IMR-90 (cell line): ENCODE data around the gene TTC9. TPM values are rescaled to one million over a fixed set of nuclear protein-coding genes. Genes with fewer than 3 reads are reported as not detected.

Experiments used
- ATAC-seq: fragments of 200-7000 bp; cut with Tn5 transposase; 2 replicates; pipeline ENCODE4 v1.9.1; 2020; ENCODE audit warnings: low read depth, mild to moderate bottlenecking, moderate library complexity
- BruUV-seq: library from RNA; stranded (reverse); fragments of 400-500 nt; replicated peaks from 2 replicates; lab custom pipeline; 2021; lab: Mats Ljungman, UMichigan
- CTCF ChIA-PET: fragments of 300-600 bp; formaldehyde crosslinking; extraction: SDS; loops from one replicate; lab custom pipeline; 2021; ENCODE audit warnings: antibody characterized with exemption; lab: Yijun Ruan, JAX
- POLR2A ChIA-PET: fragments of 300-600 bp; sonication (Branson Sonifier 250); formaldehyde crosslinking; loops from one replicate; lab custom pipeline; 2022; ENCODE audit warnings: antibody characterized with exemption; ENCODE audit not compliant: unreplicated experiment; lab: Charles Lee
- DNase-seq: peaks from one replicate; pipeline ENCODE4 v3.0.0; 2013
- H2AFZ ChIP-seq: replicated peaks from 2 replicates; pipeline ENCODE3; 2013; ENCODE audit warnings: low read length, mild to moderate bottlenecking; ENCODE audit not compliant: poor library complexity
- H2AK5ac ChIP-seq: 2 replicates; pipeline ENCODE4 v1.6.1; 2013; ENCODE audit warnings: low read depth, low read length, inconsistent platforms
- H2AK9ac ChIP-seq: replicated peaks from 2 replicates; pipeline ENCODE3; 2013; ENCODE audit warnings: mild to moderate bottlenecking, low read depth, low read length, moderate library complexity; ENCODE audit not compliant: poor library complexity
- H2BK120ac ChIP-seq: 2 replicates; pipeline ENCODE4 v1.6.1; 2013; ENCODE audit warnings: low read depth, low read length, inconsistent platforms
- H2BK15ac ChIP-seq: 3 replicates; pipeline ENCODE4 v1.6.1; 2013; ENCODE audit warnings: low read depth, low read length, inconsistent platforms
- H2BK20ac ChIP-seq: 2 replicates; pipeline ENCODE4 v1.6.1; 2013; ENCODE audit warnings: low read depth, mild to moderate bottlenecking, inconsistent platforms, low read length, moderate library complexity
- H2BK5ac ChIP-seq: 2 replicates; pipeline ENCODE4 v1.6.1; 2013; ENCODE audit warnings: mild to moderate bottlenecking, low read depth, low read length, inconsistent platforms; ENCODE audit not compliant: poor library complexity, severe bottlenecking
- H3K14ac ChIP-seq: replicated peaks from 2 replicates; pipeline ENCODE4 v1.6.1; 2013; ENCODE audit warnings: low read depth, low read length, inconsistent platforms
- H3K18ac ChIP-seq: 2 replicates; pipeline ENCODE4 v1.6.1; 2013; ENCODE audit warnings: low read depth, low read length, control low read depth
- H3K23ac ChIP-seq: 2 replicates; pipeline ENCODE4 v1.6.1; 2013; ENCODE audit warnings: low read depth, low read length, inconsistent platforms
- H3K27ac ChIP-seq: 2 replicates; pipeline ENCODE4 v1.5.1; 2013; ENCODE audit warnings: mild to moderate bottlenecking, control low read depth, low read length; ENCODE audit not compliant: insufficient read depth
- H3K27me3 ChIP-seq: 2 replicates; pipeline ENCODE4 v1.6.1; 2013; ENCODE audit warnings: low read length; ENCODE audit not compliant: control insufficient read depth, insufficient read depth
- H3K36me3 ChIP-seq: 2 replicates; pipeline ENCODE4 v1.6.1; 2013; ENCODE audit warnings: low read length, mixed read lengths; ENCODE audit not compliant: control insufficient read depth, insufficient read depth
- H3K4ac ChIP-seq: 2 replicates; pipeline ENCODE4 v1.6.1; 2013; ENCODE audit warnings: low read depth, low read length, inconsistent platforms
- H3K4me1 ChIP-seq: 2 replicates; pipeline ENCODE4 v1.6.1; 2013; ENCODE audit warnings: low read length, mixed read lengths; ENCODE audit not compliant: control insufficient read depth, insufficient read depth
- H3K4me2 ChIP-seq: 2 replicates; pipeline ENCODE4 v1.6.1; 2013; ENCODE audit warnings: low read depth, mild to moderate bottlenecking, control low read depth, low read length, moderate library complexity
- H3K4me3 ChIP-seq: 2 replicates; pipeline ENCODE4 v1.5.1; 2013; ENCODE audit warnings: low read depth, mild to moderate bottlenecking, control low read depth, low read length, moderate library complexity; ENCODE audit not compliant: insufficient read depth
- H3K56ac ChIP-seq: 2 replicates; pipeline ENCODE4 v1.6.1; 2013; ENCODE audit warnings: low read length, inconsistent platforms; ENCODE audit not compliant: insufficient read depth; ENCODE audit errors: extremely low read depth
- H3K79me1 ChIP-seq, 2 experiments: 2 replicates each; pipeline ENCODE4 v1.6.1; 2013; ENCODE audit warnings: low read length in 2 of 2, inconsistent platforms in 1 of 2, low read depth in 1 of 2
- H3K9ac ChIP-seq: 2 replicates; pipeline ENCODE4 v1.6.1; 2013; ENCODE audit warnings: low read depth, low read length, control low read depth
- H3K9me1 ChIP-seq: 2 replicates; pipeline ENCODE4 v1.6.1; 2013; ENCODE audit warnings: low read length, inconsistent platforms; ENCODE audit not compliant: insufficient read depth
- H3K9me3 ChIP-seq: 2 replicates; pipeline ENCODE4 v1.6.1; 2013; ENCODE audit warnings: low read length; ENCODE audit not compliant: control insufficient read depth, insufficient read depth
- H4K20me1 ChIP-seq: 2 replicates; pipeline ENCODE4 v1.6.1; 2013; ENCODE audit warnings: low read length, inconsistent platforms; ENCODE audit not compliant: insufficient read depth
- H4K5ac ChIP-seq: 2 replicates; pipeline ENCODE4 v1.6.1; 2013; ENCODE audit warnings: mild to moderate bottlenecking, low read depth, low read length, control low read depth
- H4K8ac ChIP-seq, 2 experiments: 2 replicates each; pipeline ENCODE4 v1.6.1; 2013; ENCODE audit warnings: low read depth in 2 of 2, low read length in 2 of 2, control low read depth in 1 of 2, inconsistent platforms in 1 of 2
- H4K91ac ChIP-seq: 2 replicates; pipeline ENCODE4 v1.6.1; 2013; ENCODE audit warnings: low read depth, low read length, inconsistent platforms; ENCODE audit not compliant: insufficient read depth
- BHLHE40 ChIP-seq: fragments of 150-350 bp; IDR thresholded peaks from 2 replicates; pipeline ENCODE4 v1.6.1; 2016; ENCODE audit warnings: mild to moderate bottlenecking, low read depth, low read length
- CEBPB ChIP-seq: IDR thresholded peaks from 2 replicates; pipeline ENCODE4 v1.6.1; 2012; ENCODE audit warnings: low read depth, low read length, improper control_type of control experiment
- CHD1 ChIP-seq: IDR thresholded peaks from 2 replicates; pipeline ENCODE4 v1.6.1; 2012; ENCODE audit warnings: low read depth, low read length, improper control_type of control experiment
- FOS ChIP-seq: fragments of 150-350 bp; IDR thresholded peaks from 2 replicates; pipeline ENCODE4 v1.6.1; 2016; ENCODE audit warnings: low read depth, low read length
- MAFK ChIP-seq: IDR thresholded peaks from 2 replicates; pipeline ENCODE4 v1.6.1; 2012; ENCODE audit warnings: low read depth, low read length, improper control_type of control experiment
- MAZ ChIP-seq: IDR thresholded peaks from 2 replicates; pipeline ENCODE4 v1.6.1; 2012; ENCODE audit warnings: low read depth, mild to moderate bottlenecking, low read length, improper control_type of control experiment, moderate library complexity, borderline replicate concordance
- MXI1 ChIP-seq: IDR thresholded peaks from 2 replicates; pipeline ENCODE4 v1.6.1; 2012; ENCODE audit warnings: low read depth, mild to moderate bottlenecking, low read length, moderate library complexity, borderline replicate concordance
- NFE2L2 ChIP-seq: fragments of 150-350 bp; IDR thresholded peaks from 2 replicates; pipeline ENCODE4 v1.6.1; 2016; ENCODE audit warnings: low read depth, mild to moderate bottlenecking, low read length
- POLR2A ChIP-seq: IDR thresholded peaks from 2 replicates; pipeline ENCODE4 v1.6.1; 2012; ENCODE audit warnings: mild to moderate bottlenecking, low read depth, low read length
- RAD21 ChIP-seq: IDR thresholded peaks from 2 replicates; pipeline ENCODE4 v1.6.1; 2012; ENCODE audit warnings: low read length, improper control_type of control experiment
- RCOR1 ChIP-seq: IDR thresholded peaks from 2 replicates; pipeline ENCODE4 v1.6.1; 2012; ENCODE audit warnings: mild to moderate bottlenecking, low read length, improper control_type of control experiment; ENCODE audit not compliant: insufficient replicate concordance
- RFX5 ChIP-seq: IDR thresholded peaks from 2 replicates; pipeline ENCODE4 v1.8.0; 2012; ENCODE audit warnings: low read depth, mild to moderate bottlenecking, low read length, moderate library complexity
- SMC3 ChIP-seq: fragments of 150-350 bp; IDR thresholded peaks from 2 replicates; pipeline ENCODE4 v1.6.1; 2016; ENCODE audit warnings: low read depth, mild to moderate bottlenecking, antibody characterized with exemption, low read length, moderate library complexity
- WGBS, 2 experiments: methylation state at CpG; one replicate each; pipeline versions ENCODE4 v1.1.5 to v1.1.7; 2013; ENCODE audit warnings: missing lambda C conversion rate in 2 of 2; ENCODE audit not compliant: insufficient read length in 1 of 2; ENCODE audit errors: extremely low coverage in 2 of 2; 5-methylcytosine and 5-hydroxymethylcytosine counted together
- dilution Hi-C: fragments of 300-500 bp; cut with HindIII; formaldehyde crosslinking; loops from one replicate; pipeline ENCODE4 v1.14.3; 2018; ENCODE audit warnings: low sequenced_read_pairs; ENCODE audit not compliant: unreplicated experiment
- in situ Hi-C: fragments of 300-500 bp; cut with MboI; formaldehyde crosslinking; loops from 3 replicates; pipeline ENCODE4 v1.14.3; 2019; ENCODE audit warnings: low sequenced_read_pairs, inconsistent platforms, mixed read lengths
- intact Hi-C: fragments of 100-400 bp; cut with micrococcal nuclease; formaldehyde crosslinking; loops from 2 replicates; pipeline ENCODE4 v1.10.0; 2022
- polyA plus RNA-seq, 3 experiments: library from polyadenylated mRNA; depleted of rRNA; stranded (reverse); fragments of >200 nt; gene quantifications; 2 replicates each; pipeline ENCODE4 v1.2.3, GENCODE V29; 2012; ENCODE audit warnings: low replicate concordance in 1 of 3
- total RNA-seq: library from RNA; depleted of rRNA; stranded (reverse); fragments of >200 nt; gene quantifications from 2 replicates; pipeline ENCODE4 v1.2.3, GENCODE V29; 2012
- TF ChIP-seq, protein P1 (sequence below): fragments of 150-350 bp; IDR thresholded peaks from 2 replicates; pipeline ENCODE4 v1.6.1; 2017; ENCODE audit warnings: mild to moderate bottlenecking, antibody characterized with exemption, low read length, low read depth
- TF ChIP-seq, protein P2 (sequence below): fragments of 150-350 bp; IDR thresholded peaks from 2 replicates; pipeline ENCODE4 v1.6.1; 2016; ENCODE audit warnings: low read depth, mild to moderate bottlenecking, low read length, moderate library complexity, borderline replicate concordance
- TF ChIP-seq, protein P3 (sequence below): conservative IDR thresholded peaks from 2 replicates; pipeline ENCODE4 v1.5.1; 2012; ENCODE audit warnings: mild to moderate bottlenecking, low read depth, low read length, improper control_type of control experiment

The TTC9 gene
- total and polyA plus RNA-seq, 2 of the 4 experiments (the other 2 are of a cell fraction), result 0.02 TPM; not detected in 1

- Histone ChIP-seq H2AK5ac (no peak overlapping the region), H3K4me2 (no peak overlapping the region), H3K9me1 (no peaks in the 10 kb centered on the region), H3K9me3 (no peaks in the 10 kb centered on the region), H3K14ac (no peak overlapping the region), H2AK9ac (no peak overlapping the region), H3K9ac (no peak overlapping the region), H3K18ac (no peak overlapping the region), H4K20me1 (no peaks in the 10 kb centered on the region), H4K91ac (no peak overlapping the region), H3K27me3 (peaks cover 3% of the 10 kb centered on the region), H2BK20ac (no peak overlapping the region), H3K79me1 (no peaks in the 10 kb centered on the region), H3K36me3 (no peaks in the 10 kb centered on the region), H3K56ac (no peak overlapping the region), H2BK15ac (no peak overlapping the region), H3K4ac (no peak overlapping the region), H2BK5ac (no peak overlapping the region), H3K4me3 (no peak overlapping the region), H3K23ac (no peak overlapping the region), H2AFZ (no peak overlapping the region), H3K27ac (no peak overlapping the region), H4K5ac (no peak overlapping the region), H4K8ac (no peak overlapping the region), H2BK120ac (no peak overlapping the region), H3K4me1 (no peaks in the 10 kb centered on the region)
- POLR2A ChIA-PET, result no interaction called here
- no CpG with 5 or more reads among the region's 3 CpGs for WGBS, 2 experiments
- dilution Hi-C loops (no loop called here), intact Hi-C loops (no loop called here), in situ Hi-C loops (no loop called here)
- CTCF ChIA-PET, result no interaction called here
- TF ChIP-seq RFX5 (no peak), NFE2L2 (no peak), SMC3 (no peak), CHD1 (no peak), RCOR1 (no peak), FOS (no peak), BHLHE40 (no peak), POLR2A (no peak), RAD21 (no peak), CEBPB (no peak), MXI1 (no peak), MAFK (no peak), MAZ (no peak)
- TF ChIP-seq, protein P1, sequence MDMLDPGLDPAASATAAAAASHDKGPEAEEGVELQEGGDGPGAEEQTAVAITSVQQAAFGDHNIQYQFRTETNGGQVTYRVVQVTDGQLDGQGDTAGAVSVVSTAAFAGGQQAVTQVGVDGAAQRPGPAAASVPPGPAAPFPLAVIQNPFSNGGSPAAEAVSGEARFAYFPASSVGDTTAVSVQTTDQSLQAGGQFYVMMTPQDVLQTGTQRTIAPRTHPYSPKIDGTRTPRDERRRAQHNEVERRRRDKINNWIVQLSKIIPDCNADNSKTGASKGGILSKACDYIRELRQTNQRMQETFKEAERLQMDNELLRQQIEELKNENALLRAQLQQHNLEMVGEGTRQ, result no peak
- TF ChIP-seq, protein P2, sequence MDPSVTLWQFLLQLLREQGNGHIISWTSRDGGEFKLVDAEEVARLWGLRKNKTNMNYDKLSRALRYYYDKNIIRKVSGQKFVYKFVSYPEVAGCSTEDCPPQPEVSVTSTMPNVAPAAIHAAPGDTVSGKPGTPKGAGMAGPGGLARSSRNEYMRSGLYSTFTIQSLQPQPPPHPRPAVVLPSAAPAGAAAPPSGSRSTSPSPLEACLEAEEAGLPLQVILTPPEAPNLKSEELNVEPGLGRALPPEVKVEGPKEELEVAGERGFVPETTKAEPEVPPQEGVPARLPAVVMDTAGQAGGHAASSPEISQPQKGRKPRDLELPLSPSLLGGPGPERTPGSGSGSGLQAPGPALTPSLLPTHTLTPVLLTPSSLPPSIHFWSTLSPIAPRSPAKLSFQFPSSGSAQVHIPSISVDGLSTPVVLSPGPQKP, result no peak
- TF ChIP-seq, protein P3, sequence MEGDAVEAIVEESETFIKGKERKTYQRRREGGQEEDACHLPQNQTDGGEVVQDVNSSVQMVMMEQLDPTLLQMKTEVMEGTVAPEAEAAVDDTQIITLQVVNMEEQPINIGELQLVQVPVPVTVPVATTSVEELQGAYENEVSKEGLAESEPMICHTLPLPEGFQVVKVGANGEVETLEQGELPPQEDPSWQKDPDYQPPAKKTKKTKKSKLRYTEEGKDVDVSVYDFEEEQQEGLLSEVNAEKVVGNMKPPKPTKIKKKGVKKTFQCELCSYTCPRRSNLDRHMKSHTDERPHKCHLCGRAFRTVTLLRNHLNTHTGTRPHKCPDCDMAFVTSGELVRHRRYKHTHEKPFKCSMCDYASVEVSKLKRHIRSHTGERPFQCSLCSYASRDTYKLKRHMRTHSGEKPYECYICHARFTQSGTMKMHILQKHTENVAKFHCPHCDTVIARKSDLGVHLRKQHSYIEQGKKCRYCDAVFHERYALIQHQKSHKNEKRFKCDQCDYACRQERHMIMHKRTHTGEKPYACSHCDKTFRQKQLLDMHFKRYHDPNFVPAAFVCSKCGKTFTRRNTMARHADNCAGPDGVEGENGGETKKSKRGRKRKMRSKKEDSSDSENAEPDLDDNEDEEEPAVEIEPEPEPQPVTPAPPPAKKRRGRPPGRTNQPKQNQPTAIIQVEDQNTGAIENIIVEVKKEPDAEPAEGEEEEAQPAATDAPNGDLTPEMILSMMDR, result no peak
- no TSS peak for BruUV-seq
- ATAC-seq (no peak), DNase-seq (no peak)
Measured at GRCh38 chr14:70724110-70724509, 82.4 kb downstream of the TTC9 start.
